Frontal cortex (tissue), 4 donors: ENCODE results near the gene RNF26. TPM values are rescaled to one million over a fixed set of nuclear protein-coding genes. Genes with fewer than 3 reads are reported as not detected.

Source experiments
- DNase-seq, 2 donors: peaks; one replicate each; pipeline ENCODE4 v3.0.0; 2012; ENCODE audit warnings: low spot score in 2 of 2
- FAIRE-seq: peaks from 2 replicates; lab custom pipeline; 2012; peaks lifted over from hg19 to GRCh38; lab: Jason Lieb, UNC
- total RNA-seq: library from RNA; depleted of rRNA; stranded (reverse); fragments of >200 nt; gene quantifications from one replicate; pipeline ENCODE4 v1.2.3, GENCODE V29; 2014
- donor health status: control.
- donor health status: control.
- donor health status: control.

The RNF26 gene
- total RNA-seq, 1 donor from 2014 or later: 2.9 TPM

DNA sequence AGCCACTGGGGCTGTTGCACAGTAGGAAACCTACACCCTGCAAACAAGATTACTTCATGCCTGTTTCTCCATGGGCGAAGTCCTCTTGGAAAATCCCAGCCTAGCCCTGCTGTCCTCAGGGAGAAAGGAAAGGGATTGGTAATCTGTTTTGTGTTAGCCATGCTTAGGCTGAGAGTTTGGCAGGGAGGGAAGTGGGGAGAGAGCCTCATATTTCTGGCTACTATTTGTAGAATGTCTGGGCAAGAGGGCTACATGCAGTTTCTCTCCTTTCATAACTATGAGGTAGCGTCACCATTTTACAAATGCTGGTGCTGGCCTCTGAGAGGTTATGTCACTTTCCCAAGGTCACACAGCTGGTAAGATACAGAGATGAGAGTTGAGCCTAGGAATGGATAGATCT lies 12.9 kb downstream of the RNF26 start:
- DNase-seq (no peak), FAIRE-seq (no peak)

DNA sequence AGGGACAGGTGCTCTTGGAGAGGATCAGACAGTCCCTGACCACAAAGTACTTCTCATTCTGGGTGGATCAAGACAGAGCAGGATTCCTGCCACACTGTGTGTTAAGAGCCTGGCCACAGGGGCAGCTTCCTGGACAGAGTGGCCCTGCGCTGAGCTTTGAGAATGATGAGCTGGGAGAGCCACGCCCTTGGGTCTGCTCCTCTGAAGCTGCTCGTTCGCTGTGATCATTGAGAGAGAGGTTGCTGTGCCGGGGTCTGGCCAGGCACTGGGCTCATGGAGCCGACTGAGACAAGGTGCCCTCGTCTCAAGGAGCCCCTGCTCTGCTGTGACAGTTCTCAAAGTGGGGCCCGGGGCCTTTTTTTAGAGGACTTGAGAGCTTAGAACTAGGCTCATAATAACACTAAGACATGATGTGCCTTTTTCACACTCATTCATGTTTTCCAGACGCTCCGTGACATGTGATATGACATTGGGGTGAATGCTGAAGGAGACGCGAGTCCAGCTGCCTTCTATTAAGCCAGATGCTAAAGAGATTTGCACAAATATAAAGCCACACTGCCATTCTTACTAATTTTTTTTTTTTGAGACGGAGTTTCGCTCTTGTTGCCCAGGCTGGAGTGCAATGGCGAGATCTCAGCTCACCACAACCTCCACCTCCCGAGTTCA lies 13.7 kb downstream of the RNF26 start:
- no peak for DNase-seq
- FAIRE-seq: no peak

DNA sequence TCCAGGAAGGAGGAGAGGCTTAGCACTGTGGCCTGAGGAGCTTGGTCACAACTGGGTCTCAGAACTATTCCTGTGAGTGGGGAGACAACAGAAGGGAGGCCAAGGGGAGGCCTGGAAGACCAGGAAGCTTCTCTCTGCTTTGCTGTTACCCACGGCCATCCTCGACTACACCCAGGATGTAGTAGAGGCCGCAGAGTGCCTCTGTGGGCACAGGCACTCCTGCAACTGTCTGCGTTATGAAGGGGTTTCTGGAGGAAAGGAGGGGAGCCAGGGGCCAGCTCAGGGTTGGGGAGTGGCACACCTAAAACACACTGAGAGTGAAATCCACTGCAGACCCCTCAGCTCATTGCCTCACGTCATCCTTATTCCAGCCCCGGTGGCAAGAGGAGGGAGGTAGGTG lies 16.0 kb downstream of the RNF26 start:
- FAIRE-seq: no peak
- no peak for DNase-seq

DNA sequence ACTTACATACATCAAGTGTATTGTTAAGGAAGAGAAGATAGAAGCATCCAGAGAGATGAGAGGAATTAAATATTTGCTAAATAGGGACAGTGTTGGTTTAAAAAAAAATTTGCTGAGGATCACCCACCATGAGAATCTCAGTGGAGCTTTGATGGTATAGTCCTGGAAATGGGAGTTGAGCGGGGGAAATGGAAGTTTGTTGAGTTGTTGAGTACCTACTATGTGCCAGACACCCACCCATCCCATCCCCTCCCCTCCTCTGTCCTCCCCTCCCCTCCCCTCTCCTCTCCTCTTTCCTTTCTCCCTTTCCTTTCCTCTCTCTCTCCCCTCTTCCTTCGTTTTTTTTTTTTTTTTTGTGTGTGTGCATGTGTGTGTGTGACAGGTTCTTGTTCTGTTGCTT lies 16.9 kb downstream of the RNF26 start:
- DNase-seq: no peak
- FAIRE-seq: no peak

DNA sequence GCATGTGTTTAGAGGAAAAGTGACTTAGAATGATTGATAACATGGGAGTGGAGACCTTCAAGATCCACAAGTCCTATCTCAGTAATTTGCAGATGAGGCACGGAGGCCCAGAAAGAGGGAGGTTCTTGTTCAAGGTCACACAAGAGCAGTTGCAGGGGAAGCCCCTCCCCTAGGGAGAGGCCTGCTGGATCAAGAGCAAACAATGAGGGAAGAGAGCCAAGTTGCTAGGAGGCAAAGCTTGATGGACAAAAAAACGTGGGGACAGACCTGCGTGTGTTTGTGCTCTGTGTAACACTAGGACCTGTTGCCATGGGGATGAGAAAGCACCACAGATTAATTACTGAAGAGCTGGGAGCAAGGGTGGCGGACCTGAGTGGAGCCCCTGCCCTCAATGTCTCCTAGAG lies 18.5 kb downstream of the RNF26 start:
- no peak for FAIRE-seq
- DNase-seq: peak in 1 of 2 donors; percentile 70

DNA sequence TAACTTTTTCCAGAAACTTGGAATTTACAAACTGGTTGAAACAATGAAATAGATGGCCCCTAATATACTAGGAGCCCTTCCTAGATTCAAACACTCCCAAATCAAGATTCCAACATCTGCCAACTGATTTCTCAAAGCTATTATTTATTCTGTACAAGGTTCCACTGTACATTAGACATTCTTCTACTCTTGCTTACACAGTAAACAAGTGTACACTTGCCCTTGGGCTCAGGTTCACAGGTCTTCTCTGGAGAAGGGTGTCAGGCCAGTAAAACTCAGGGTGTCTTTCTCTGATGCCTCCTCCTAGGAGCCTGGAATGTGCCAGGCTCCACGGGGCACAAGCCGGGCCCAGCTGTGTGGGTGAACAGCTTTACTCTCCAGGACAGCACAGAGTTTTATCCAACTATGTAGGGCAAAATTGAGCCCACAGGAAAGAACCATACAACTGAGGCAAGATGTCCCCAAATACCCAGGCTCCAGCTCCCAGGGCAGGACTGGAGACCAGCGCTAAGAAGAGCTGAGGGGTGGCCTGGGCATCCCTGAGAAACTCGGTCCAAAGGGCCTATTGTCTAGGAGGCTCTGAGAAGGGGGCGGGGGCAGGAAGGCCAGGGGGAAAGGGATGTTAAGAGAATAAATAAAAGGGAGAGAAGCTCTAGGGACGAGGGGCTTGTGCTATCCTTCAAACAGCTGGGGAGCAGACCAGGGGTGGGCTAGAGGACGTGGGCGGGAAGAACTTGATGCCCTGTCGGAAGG lies 20.9 kb downstream of the RNF26 start:
- no peak for DNase-seq

DNA sequence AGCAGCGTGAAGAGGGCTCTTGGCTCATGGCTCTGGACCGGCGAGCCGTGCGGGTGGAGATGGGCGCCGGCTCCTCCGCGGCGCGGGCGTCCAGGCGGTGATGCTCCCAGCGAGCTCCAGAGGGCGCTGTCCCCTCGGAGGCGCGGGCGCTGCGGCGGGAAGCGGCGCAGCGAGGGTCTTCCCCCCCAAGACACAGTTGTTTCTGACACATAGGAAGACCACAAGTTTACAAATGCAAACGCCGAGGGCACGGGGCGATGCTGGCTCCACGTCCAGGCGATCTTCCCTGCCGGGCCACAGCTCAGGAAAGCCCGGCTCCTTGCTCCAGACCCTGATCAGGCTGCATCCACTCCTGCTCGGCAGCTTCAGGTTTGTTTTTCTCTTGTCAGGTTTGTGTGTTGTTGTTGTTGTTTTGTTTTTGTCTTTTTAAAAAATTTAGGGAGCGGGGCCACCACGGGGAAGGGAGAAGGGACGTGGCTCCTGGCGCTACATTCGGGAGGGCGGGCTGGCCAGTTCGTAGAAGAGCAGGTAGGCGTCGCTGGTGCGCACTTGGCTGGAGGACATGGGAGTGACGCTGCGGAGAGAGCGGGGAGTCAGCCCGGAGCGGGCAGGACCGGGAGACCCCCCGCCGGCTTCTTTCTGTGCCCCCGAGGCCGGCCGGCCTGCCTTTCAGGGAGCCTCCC lies 22.2 kb downstream of the RNF26 start:
- FAIRE-seq: no peak

More for the DNA sequence above, 20.9 kb downstream of the RNF26 start:
- FAIRE-seq: no peak

DNA sequence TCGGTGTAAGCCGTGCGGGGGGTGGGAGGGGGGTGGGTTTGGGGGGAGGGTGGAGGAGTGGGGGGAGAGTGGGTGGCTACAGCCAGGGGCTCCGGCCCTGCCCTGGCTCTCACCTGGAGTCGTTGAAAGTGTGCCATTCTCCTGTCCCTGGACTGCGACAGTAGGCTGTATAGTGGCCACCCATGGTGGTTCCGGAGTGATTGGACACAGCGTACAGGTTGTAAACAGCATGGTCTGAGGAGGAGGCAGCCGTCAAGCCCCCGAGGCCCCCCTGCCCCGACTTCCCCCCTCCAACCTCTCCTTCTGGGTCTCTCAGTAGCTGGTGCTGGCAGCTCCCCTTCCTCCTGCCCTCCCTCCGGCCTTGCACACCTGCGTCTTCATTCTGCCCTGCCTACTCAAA lies 22.7 kb downstream of the RNF26 start:
- FAIRE-seq (no peak), DNase-seq (no peak)

More for the DNA sequence above, 22.2 kb downstream of the RNF26 start:
- DNase-seq: peak; percentile 82 to 89

DNA sequence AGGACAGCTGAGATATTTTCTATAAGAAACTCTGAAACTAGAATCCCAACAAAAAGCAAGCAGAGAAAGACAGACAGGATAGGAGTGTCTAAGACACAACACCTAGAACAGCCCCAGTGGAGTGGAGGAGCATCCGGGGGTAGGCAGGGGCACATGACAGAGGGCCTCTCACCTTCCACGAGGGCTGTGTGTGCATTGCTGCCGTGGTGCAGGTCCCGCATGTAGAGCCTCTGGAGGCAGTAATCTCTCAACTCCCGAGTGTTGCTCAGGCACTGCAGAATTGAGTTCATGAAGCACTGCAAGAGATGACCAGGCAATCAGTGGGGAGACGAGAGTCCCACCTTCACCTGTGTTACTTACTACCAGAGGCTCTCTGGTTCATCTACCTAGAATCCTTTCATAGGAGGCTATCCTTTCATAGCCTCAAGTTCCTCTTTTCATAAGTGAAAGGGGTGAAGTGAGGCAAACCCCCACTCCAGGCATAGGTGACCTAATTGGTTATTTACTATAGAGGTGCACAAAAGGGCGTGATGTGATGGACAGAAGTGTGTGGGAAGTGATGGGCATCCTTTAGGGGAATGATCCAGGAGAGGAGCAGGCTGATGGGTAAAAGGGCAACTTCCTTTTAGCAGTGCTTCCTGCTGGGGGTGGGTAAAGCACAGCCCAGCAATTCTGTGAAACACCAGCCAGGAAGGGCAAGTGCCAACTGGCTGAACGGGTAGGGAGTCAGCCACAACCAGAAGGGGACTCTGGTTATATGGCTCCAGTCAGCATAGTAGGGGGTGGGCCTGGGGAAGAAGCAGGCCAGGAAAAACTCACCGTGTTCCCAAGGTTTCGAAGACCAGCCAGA lies 25.3 kb downstream of the RNF26 start:
- DNase-seq: no peak
- FAIRE-seq: no peak

DNA sequence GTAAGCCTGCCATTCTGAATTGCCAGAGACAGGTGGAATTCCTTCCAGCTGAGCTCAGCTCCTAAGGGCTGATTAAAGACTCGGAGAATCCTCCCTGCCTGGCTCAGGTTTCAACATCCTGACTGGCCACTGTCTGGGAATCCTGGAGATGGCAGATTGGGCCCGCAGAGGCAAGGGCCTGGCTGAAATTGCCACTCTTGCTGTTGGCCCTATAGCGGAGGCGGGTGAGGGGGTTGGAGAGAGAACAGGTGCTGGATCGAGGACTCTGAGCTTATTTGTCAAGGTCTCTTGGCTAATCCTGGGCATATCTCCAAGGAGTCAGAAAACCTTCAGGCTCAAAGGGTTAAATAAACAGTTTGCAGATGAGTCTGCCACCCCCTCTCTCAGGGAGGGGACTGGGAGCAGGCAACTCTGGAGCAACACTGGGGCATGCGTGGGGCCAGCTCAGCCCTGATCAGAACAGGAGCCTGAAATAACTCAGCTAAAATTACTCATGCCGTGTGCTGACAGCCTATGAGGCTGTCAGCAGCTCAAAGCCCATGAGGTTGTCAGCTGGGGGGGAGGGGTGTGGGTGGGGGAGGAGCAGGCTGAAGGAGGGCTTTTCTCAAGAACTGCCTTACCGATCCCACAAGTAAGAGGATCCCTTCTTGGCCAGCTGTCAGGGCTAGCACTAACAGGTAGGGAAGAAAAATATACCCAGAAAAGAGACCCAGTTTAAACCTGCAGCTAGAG lies 26.9 kb downstream of the RNF26 start:
- DNase-seq (peak in 1 of 2 donors; percentile 71), FAIRE-seq (no peak)

DNA sequence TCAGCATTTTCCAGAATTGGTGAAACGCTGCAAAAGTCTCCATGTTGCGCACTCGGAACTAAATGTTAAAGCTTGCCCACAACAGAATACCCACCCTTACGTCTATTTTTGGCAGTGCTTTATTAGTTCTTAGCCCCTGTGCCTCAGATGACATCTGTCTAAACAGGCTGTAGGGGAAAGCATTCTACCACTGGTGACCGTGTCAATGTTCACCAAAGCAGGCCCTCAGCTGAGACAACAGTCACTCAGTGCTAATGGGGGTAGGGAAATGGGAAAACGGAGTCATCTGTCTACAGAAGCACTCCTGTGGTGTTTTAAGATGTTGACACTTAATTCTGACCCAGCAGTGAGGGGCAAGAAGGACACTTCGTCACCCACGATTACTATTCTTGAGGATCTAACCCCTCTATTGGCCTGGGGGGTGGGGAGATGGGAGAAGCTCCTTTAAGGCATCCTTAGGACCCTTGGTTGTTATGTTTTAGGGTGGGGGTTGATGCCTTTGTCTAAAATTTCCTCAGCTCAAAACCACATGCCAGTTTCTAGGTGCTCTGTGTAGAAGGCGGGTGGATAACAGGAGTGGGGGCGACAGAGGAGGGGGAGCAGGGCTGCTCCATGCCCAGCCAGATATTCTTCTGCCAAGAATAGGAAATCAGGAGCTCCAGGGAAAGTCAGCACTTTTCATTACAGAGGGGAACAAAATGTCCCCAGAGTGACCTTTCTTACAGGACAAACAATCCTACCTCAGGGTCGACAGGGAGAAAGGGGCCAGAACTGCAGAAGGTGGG lies 27.8 kb downstream of the RNF26 start:
- FAIRE-seq: no peak

DNA sequence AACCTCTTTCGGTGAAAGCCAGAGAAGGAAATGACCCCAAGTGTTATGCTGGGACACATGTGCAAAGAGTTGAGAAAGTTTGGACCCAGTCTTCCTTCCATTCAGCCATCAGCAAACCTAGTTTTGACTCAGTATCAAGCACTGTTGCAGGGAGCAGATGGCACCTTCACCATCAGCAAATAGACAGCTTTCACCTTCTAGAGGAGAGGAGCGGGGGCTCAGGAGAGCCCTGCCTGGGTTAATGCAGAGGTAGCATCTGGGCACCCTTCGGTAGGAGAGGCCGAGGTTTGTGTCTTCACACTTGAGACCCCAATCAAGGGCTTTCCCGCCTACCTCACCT lies 28.4 kb downstream of the RNF26 start:
- no peak for FAIRE-seq
- no peak for DNase-seq

More for the DNA sequence above, 27.8 kb downstream of the RNF26 start:
- no peak for DNase-seq

DNA sequence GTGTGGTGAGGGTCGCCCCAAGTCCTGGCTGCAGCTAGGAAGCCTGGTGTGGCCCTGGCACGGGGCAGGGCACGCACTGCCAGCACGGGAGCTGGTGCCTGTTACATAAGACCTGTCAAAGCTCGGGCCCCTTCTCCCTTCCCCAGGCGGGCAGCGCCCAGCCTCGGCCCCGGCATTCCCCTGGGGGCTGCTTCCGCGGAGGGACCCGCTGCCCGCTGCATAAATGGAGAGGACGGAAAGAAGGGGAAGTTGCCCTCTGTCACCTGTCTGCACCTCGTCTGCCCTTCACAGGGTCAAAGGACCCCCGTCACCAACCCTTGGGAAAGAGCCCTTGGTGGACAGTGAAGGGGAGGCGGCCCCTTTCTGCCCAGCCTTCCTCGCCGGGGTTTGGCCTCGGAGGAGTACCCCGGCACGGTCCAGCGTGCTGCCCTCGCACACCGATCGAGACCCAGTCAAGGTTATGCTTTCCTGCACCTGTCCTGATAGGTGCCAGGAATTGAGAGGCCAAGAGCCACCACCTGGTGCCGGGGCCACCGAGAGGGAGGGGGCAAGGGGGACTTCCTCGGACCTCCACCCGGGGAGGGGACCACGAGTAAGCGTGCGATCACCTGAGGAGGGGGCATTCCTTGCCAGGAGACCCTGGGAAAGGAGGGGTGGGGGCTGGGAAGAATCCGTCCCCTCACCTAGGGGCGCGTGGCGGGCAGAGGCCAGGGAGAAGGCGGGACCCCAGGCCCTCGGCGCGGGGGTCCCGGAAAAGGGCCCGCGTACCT lies 28.9 kb downstream of the RNF26 start:
- FAIRE-seq (no peak), DNase-seq (no peak)

DNA sequence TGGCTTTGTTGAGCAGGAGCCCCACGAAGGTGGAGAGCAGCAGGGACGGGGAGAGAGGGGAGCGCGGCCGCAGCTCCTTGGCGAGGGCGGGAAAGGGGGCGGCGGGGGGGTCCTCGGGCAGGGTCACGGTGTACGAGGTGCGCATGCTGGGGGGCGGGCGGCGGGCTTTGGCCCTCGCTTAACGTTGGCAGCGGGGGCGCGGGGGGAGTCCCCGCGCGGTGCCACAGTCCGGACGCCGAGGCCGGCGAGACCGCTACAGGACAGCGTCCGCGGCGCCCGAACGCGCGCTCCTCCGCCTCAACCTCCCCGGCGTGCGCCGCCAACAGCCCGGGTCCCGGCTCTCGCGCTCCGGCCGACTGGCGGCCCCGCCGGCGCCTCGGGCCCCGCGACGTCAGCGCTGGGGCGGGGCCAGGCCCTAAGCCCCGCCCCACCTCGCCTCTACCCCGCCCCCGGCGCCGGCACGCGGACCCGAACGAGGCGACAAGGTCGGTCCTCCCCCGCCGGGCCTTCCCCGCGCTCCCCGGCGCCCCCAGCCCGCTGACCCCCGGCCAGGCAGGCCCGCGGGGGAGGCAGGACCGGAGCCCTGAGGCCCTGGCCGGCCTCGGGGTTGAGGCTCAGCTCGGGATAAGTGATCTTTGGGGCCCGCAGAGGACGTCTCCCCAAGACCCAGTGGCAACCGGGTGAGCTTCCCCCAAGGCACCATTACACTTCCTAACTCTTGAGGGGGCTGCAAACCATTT lies 29.7 kb downstream of the RNF26 start:
- DNase-seq: peak; percentile 84 to 87
- FAIRE-seq: no peak

DNA sequence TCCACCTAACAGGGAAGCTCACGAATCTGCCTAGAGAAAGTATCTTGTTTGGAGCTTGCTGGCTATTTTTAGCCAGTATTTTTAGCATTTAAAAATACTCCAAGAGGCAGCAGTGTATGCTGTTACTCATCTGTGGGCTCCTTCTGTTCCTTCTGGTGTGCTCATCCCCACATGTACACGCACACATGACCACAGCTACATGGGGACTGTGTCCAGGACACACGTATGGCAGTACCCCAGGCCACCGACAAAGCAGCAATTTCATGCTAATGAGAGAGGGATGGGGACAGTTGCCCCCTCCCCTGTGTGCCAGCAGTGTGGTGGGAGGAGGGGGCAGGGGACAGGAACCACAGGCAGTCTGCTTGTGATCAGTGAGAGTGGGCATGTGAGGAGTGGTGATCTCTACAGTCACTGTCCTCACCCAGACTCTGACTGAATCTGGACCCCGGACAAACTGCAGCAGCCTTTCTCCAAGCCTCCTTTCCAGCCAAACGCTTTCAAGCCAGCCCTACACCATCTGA lies 30.8 kb downstream of the RNF26 start:
- FAIRE-seq (no peak), DNase-seq (no peak)

DNA sequence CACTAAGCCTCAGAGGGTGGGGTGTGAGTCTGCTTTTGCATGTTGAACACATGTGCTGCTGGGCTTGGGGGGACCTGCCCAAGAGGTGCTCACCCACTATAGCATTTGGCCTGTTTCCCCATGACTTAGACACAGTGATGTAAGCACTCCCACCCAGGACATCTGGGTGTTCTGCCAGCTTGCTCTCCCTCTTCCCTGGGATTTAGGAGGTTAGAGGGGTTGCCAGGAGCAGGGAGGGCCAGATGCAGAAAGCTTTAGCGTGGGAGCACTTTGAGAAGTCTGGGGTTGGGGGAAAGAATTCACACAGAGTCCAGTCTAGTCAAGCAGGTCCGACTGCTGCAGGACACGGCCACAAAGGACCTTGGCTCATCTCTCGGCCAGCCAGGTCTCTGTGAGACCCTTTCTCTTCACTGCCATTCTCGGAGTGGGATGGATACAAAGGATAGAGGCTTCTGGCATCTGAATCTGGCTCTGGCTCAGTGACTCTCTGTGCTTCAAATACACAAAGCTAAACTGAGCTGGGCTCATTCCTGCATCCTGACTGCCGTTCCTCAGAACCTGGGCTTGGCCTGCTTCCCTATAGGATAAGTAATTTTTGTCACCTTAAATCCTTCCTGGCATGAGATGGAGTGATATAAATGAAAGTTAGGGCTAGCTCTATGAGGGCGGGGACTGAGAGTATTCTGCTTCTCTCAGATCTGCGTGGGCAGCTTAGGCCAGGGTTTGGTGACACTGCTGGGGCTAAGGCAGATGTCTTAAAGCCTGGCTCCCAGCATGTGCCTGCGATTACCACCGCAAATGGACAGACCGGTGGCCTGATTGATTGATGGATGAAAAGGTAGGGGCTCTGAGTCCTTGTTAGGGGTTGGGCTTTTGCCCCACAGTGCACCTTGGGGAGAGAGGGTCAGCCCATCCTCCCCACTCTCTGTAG lies 32.6 kb downstream of the RNF26 start:
- FAIRE-seq (no peak), DNase-seq (no peak)
